Stimulated activated CD8-positive, alpha-beta memory T cell treated with anti-CD3 and anti-CD28 coated beads, Interleukin-7, amount 100 ng/mL, for 48 hours (primary cell): Measurements from ENCODE around the gene PTCD2.
"Not testable (repeated sequence)": the region's sequence is repeated elsewhere in the genome, so short reads cannot be mapped to it uniquely, and the experiment has no call there.

Experiments used
- DNase-seq, 2 donors: peaks; one replicate each; pipeline ENCODE4 v3.0.0-alpha.2; 2020; ENCODE audit warnings: low read depth in 1 of 2; ENCODE audit errors: extremely low read depth in 1 of 2

The PTCD2 gene

GRCh38 chr5:72296256-72296655, 23.9 kb upstream of the PTCD2 start:
- DNase-seq, result no peak

GRCh38 chr5:72298136-72298535, 22.0 kb upstream of the PTCD2 start:
- not testable (repeated sequence) for DNase-seq

- no peak for DNase-seq
These were observed 21.5 kb upstream of the PTCD2 start for GRCh38 chr5:72298711-72299110.

GRCh38 chr5:72300590-72301339, 19.4 kb upstream of the PTCD2 start:
- no peak for DNase-seq

- no peak for DNase-seq
These were observed 18.6 kb upstream of the PTCD2 start for GRCh38 chr5:72301557-72301956.

- no peak for DNase-seq
These were observed 18.0 kb upstream of the PTCD2 start for GRCh38 chr5:72302171-72302570.

GRCh38 chr5:72305194-72306142, 14.7 kb upstream of the PTCD2 start:
- no peak for DNase-seq

- DNase-seq, result no peak
These were observed 12.6 kb upstream of the PTCD2 start for GRCh38 chr5:72307573-72307967.

GRCh38 chr5:72307968-72308852, 12.0 kb upstream of the PTCD2 start:
- DNase-seq, result peak; percentile 90 to 95

GRCh38 chr5:72308853-72309191, 11.4 kb upstream of the PTCD2 start:
- no peak for DNase-seq

GRCh38 chr5:72313141-72313540, 7.0 kb upstream of the PTCD2 start:
- no peak for DNase-seq

- no peak for DNase-seq
These were observed 5.5 kb upstream of the PTCD2 start for GRCh38 chr5:72314571-72315172.

- DNase-seq, result not testable (repeated sequence)
These were observed 668 bp upstream of the PTCD2 start for GRCh38 chr5:72319435-72319975.

GRCh38 chr5:72324189-72324825, 4.1 kb downstream of the PTCD2 start:
- DNase-seq, result no peak

- DNase-seq, result no peak
These were observed 5.6 kb downstream of the PTCD2 start for GRCh38 chr5:72325566-72326305.

- DNase-seq, result no peak
These were observed 6.1 kb downstream of the PTCD2 start for GRCh38 chr5:72326306-72326649.

GRCh38 chr5:72328172-72328571, 8.0 kb downstream of the PTCD2 start:
- no peak for DNase-seq

GRCh38 chr5:72330712-72331111, 10.5 kb downstream of the PTCD2 start:
- DNase-seq, result no peak

GRCh38 chr5:72337159-72337558, 17.0 kb downstream of the PTCD2 start:
- DNase-seq, result no peak
